Fibroblast of villous mesenchyme (primary cell): ENCODE results near the gene SLC41A1. TPM values are rescaled to one million over a fixed set of nuclear protein-coding genes. Genes with fewer than 3 reads are reported as not detected.
"Not testable (repeated sequence)": the region's sequence is repeated elsewhere in the genome, so short reads cannot be mapped to it uniquely, and the experiment has no call there.

ENCODE experiments used
- DNase-seq: peaks from one replicate; pipeline ENCODE4 v3.0.0-alpha.2; 2010; ENCODE audit warnings: low read depth
- H3K4me3 ChIP-seq: 2 replicates; pipeline ENCODE4 v1.5.1; 2011; ENCODE audit warnings: low read depth, mild to moderate bottlenecking, low read length
- total RNA-seq: library from RNA; depleted of rRNA; stranded (reverse); fragments of >200 nt; gene quantifications from 2 replicates; pipeline ENCODE4 v1.2.3, GENCODE V29; 2012
- TF ChIP-seq, protein P1 (sequence below): IDR thresholded peaks from 2 replicates; pipeline ENCODE4 v1.5.1; 2012; ENCODE audit warnings: low read depth, mild to moderate bottlenecking, low read length; ENCODE audit not compliant: insufficient read depth

Gene SLC41A1
- total RNA-seq, 1 donor = 20.7 TPM

DNA sequence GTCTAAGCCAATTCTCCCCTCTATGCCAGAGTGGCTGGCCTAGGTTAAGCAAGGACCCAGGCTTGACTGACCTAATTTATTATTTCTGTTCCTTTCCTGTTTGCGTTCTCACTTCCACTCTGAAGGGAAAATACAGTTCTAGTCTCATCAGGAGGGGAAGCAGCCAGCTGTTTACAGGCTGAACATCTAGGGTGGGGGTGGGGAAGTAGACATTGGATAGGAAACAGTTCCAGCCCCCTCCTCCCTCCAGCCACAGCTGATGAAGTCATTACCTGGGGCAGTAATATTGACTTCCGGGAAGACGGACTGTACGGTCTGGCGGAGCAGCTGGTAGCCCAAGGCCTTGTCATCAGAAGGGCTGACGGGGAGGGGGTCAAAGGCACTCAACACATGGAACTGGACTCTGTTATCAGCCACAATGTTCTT is 19.3 kb upstream of the SLC41A1 start:
- TF ChIP-seq, protein P1, sequence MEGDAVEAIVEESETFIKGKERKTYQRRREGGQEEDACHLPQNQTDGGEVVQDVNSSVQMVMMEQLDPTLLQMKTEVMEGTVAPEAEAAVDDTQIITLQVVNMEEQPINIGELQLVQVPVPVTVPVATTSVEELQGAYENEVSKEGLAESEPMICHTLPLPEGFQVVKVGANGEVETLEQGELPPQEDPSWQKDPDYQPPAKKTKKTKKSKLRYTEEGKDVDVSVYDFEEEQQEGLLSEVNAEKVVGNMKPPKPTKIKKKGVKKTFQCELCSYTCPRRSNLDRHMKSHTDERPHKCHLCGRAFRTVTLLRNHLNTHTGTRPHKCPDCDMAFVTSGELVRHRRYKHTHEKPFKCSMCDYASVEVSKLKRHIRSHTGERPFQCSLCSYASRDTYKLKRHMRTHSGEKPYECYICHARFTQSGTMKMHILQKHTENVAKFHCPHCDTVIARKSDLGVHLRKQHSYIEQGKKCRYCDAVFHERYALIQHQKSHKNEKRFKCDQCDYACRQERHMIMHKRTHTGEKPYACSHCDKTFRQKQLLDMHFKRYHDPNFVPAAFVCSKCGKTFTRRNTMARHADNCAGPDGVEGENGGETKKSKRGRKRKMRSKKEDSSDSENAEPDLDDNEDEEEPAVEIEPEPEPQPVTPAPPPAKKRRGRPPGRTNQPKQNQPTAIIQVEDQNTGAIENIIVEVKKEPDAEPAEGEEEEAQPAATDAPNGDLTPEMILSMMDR = no peak
- no peak overlapping the region for H3K4me3 ChIP-seq
- DNase-seq = no peak

DNA sequence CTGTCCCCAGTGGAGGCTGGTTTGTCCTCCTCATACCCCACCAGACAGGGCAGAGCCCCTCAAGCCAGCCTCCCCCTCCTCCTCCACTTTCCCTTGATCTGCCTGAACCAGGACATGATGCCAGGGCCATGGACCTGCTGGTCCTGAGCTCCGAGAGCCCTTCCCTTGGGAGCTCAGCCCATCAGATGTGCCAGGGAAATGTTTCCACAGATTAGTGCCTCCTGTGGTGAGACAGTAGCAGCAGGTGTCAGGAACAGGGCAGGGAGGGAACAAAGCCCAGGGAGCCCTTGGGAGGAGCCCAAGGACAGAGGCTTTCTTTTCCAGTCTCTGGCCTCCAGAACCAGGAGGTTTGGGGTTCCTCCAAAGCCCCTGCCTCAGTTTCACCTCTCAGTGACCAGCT is 14.6 kb upstream of the SLC41A1 start:
- DNase-seq = no peak
- TF ChIP-seq, protein P1 = no peak
- no peak overlapping the region for H3K4me3 ChIP-seq

DNA sequence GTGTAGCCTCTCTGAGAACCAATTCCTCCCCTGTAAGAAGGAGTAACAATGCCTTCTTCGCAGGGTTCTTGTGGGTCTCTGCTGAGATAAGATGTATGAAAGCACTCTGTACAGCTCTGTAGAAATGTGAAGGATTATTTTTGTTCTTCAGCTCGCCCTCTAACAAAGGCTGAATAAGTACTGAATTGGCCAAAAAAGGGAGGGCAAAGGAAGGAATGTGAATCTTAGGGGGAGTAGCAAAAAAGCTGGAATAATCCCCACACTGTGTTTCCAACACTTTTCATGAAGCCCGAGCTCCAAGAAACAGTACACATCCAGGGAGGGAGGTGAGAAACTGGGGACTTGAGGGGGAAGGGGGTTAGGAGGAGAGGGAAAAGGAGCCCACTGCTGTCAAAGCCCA is 14.0 kb upstream of the SLC41A1 start:
- no peak overlapping the region for H3K4me3 ChIP-seq
- TF ChIP-seq, protein P1 = no peak
- no peak for DNase-seq

DNA sequence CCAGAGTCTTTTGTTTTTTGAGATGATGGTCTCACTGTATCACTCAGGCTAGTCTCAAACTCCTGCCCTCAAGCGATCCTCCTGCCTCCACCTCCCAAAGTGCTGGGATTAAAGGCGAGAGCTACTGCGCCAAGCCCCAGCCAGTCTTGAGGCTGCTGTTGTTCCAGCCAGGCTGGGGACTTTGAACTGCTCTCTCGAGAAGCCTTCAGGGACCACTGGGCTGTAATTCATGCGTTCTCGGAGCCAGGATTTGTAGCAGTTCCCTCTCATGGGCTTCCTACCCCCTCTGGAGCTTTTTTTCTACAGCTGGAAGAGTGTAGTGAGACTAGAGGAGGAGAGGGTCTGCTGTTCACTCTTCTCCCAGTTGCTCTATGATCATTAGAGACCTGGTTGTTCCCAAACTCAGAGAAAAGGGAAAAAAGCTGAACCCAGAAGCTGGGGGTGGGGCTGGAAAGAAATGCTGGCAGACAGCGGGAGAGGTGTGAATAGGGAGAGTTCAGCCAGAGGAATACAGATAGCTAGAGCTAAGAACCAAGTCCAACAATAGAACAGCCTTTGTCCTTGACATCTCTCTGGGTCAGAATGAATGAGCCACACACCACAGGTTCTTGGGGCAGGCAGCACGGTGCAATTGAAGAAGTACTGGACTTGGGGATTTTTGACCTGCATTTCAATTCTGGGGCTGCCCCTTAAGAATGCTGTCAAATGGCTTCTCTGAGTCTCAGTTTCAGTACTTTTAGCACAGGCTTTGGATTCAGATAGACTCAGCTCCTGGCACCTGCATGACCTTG is 13.2 kb upstream of the SLC41A1 start:
- no peak for DNase-seq
- no peak overlapping the region for H3K4me3 ChIP-seq
- TF ChIP-seq, protein P1 = no peak

DNA sequence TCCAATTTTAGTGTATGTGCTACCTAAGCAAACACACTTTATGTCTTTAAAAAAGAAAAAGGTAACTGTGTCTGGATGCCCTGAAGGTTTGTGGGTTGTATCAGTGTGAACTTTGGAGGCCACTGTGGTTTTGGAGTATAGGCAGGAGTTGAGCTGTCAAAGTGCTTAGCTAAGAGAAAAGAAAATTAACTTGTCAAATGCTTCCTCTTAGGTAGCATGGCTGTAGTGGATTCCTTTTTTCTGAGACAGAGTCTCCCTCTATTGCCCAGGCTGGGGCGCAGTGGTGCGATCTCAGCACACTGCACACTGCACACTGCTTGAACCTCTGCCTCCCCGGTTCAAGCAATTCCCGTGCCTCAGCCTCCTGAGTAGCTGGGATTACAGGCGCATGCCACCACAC is 11.2 kb upstream of the SLC41A1 start:
- no peak overlapping the region for H3K4me3 ChIP-seq
- DNase-seq = no peak
- TF ChIP-seq, protein P1 = no peak

DNA sequence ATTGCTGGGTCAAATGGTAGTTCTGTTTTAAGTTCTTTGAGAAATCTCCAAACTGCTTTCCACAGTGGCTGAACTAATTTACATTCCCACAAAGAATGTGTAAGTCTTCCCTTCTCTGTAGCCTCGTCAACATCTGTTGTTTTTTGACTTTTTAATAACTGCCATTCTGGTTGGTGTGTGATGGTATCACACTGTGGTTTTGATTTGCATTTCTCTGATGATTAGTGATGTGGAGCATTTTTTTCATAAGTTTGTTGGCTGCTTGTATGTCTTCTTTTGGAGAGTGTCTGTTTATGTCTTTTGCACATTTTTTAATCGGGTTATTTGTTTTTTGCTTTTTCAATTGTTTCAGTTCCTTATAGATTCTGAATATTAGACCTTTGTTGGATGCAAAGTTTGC is 10.3 kb upstream of the SLC41A1 start:
- not testable (repeated sequence) for DNase-seq, H3K4me3 ChIP-seq

DNA sequence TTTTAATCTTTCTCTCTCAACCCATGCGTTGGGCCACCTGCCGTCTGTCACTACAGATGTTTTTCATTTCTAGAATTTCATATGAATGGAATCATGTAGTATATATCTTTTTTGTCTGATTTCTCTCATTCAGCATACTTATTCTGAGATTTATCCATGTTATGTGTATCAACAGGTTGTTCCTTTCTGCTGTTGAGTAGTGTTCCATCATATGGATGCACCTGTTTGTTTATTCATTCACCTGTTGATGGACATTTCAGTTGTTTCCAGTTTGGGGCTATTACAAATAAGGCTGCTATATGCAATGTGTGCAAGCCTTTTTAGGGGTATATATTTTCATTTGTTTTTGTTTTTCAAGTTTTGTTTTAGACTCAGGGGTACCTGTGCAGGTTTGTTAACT is 9.4 kb upstream of the SLC41A1 start:
- no peak overlapping the region for H3K4me3 ChIP-seq
- DNase-seq = no peak
- TF ChIP-seq, protein P1 = no peak
